Lower lobe of right lung (tissue), 2 donors: ENCODE data around the gene DUS1L. TPM values are rescaled to one million over a fixed set of nuclear protein-coding genes. Genes with fewer than 3 reads are reported as not detected.

Experiments
- ATAC-seq, 2 donors: fragments of 200-7000 bp; cut with Tn5 transposase; one replicate each; pipeline ENCODE4 v1.9.1; 2020 to 2022; ENCODE audit warnings: mild to moderate bottlenecking in 2 of 2, moderate library complexity in 2 of 2
- DNase-seq: peaks from one replicate; pipeline ENCODE4 v3.0.0-alpha.2; 2020
- H3K27ac ChIP-seq: fragments of 200-600 bp; one replicate; pipeline ENCODE4 v1.8.0; 2022
- H3K27me3 ChIP-seq: fragments of 200-600 bp; one replicate; pipeline ENCODE4 v1.8.0; 2022; ENCODE audit warnings: low read depth
- H3K36me3 ChIP-seq: fragments of 200-600 bp; one replicate; pipeline ENCODE4 v1.8.0; 2022; ENCODE audit warnings: mild to moderate bottlenecking
- H3K4me1 ChIP-seq: fragments of 200-600 bp; one replicate; pipeline ENCODE4 v1.8.0; 2022
- H3K4me3 ChIP-seq: fragments of 200-600 bp; one replicate; pipeline ENCODE4 v1.8.0; 2022; ENCODE audit warnings: mild to moderate bottlenecking
- H3K9me3 ChIP-seq: fragments of 200-600 bp; one replicate; pipeline ENCODE4 v1.8.0; 2022
- CTCF ChIP-seq: fragments of 200-600 bp; IDR thresholded peaks from one replicate; pipeline ENCODE4 v1.8.0; 2022; ENCODE audit warnings: antibody characterized with exemption, mild to moderate bottlenecking
- intact Hi-C: fragments of 100-400 bp; cut with DNase I; formaldehyde crosslinking; loops from one replicate; pipeline ENCODE4 v1.11.0; 2022
- total RNA-seq: library from RNA; stranded (reverse); fragmentation: NEBNext Ultra II Directional; extraction: Animal tissue kit (Norgen Biotek cat#: 25700); gene quantifications from one replicate; pipeline ENCODE4 v1.2.1, GENCODE V29; 2021
- donor health status: DM: no; HTN: yes; CAD: no; lungs with severe emphysema.

DUS1L gene
- total RNA-seq, 1 donor from 2014 or later, result 85.1 TPM

- Histone ChIP-seq H3K36me3 (no peaks in the 10 kb centered on the region), H3K4me1 (peaks cover 41% of the 10 kb centered on the region), H3K9me3 (no peaks in the 10 kb centered on the region), H3K4me3 (no peak overlapping the region), H3K27me3 (no peaks in the 10 kb centered on the region), H3K27ac (peak overlapping the region; percentile 31)
- intact Hi-C loops, result no loop called here
- no peak for TF ChIP-seq CTCF
- DNase-seq (no peak), ATAC-seq (no peak)
Measured at GRCh38 chr17:82018152-82018988, 47.2 kb downstream of the DUS1L start.

- peaks cover 45% of the 10 kb centered on the region for H3K4me1 ChIP-seq
- H3K27me3 ChIP-seq, result no peaks in the 10 kb centered on the region
- no peak overlapping the region for H3K4me3 ChIP-seq
- H3K9me3 ChIP-seq, result no peaks in the 10 kb centered on the region
- intact Hi-C loops, result no loop called here
- DNase-seq (peak; percentile 75), ATAC-seq (peak in 1 of 2 donors; percentile 25)
- no peak for TF ChIP-seq CTCF
- H3K27ac ChIP-seq, result peak overlapping the region; percentile 31
- no peaks in the 10 kb centered on the region for H3K36me3 ChIP-seq
Measured at GRCh38 chr17:82017612-82018151, 47.9 kb downstream of the DUS1L start.

GRCh38 chr17:82016875-82017459 lies 48.6 kb downstream of the DUS1L start:
- Histone ChIP-seq H3K27ac (peak overlapping the region; percentile 31), H3K36me3 (peaks cover 3% of the 10 kb centered on the region), H3K9me3 (no peaks in the 10 kb centered on the region), H3K4me3 (no peak overlapping the region), H3K27me3 (no peaks in the 10 kb centered on the region), H3K4me1 (peaks cover 40% of the 10 kb centered on the region)
- TF ChIP-seq CTCF, result no peak
- ATAC-seq (no peak), DNase-seq (no peak)
- intact Hi-C loops, result no loop called here

- DNase-seq (no peak), ATAC-seq (no peak)
- intact Hi-C loops, result no loop called here
- TF ChIP-seq CTCF, result no peak
- Histone ChIP-seq H3K27me3 (no peaks in the 10 kb centered on the region), H3K4me3 (no peak overlapping the region), H3K4me1 (peaks cover 33% of the 10 kb centered on the region), H3K27ac (no peak overlapping the region), H3K9me3 (no peaks in the 10 kb centered on the region), H3K36me3 (peaks cover 9% of the 10 kb centered on the region)
Measured at GRCh38 chr17:82016061-82016874, 49.3 kb downstream of the DUS1L start.

- intact Hi-C loops, result no loop called here
- no peak for DNase-seq
- Histone ChIP-seq H3K27me3 (no peaks in the 10 kb centered on the region), H3K27ac (no peak overlapping the region), H3K4me3 (no peak overlapping the region), H3K4me1 (peaks cover 26% of the 10 kb centered on the region), H3K36me3 (peaks cover 10% of the 10 kb centered on the region), H3K9me3 (no peaks in the 10 kb centered on the region)
- no peak for TF ChIP-seq CTCF
- ATAC-seq, result no peak
Measured at GRCh38 chr17:82015311-82015971, 50.2 kb downstream of the DUS1L start.
